DOHH2 (cell line): ENCODE data around the gene DNAJB5.

Experiments
- H3F3A ChIP-seq: fragments of 200-600 bp; sonication (generic), shearing (Covaris generic); 2 replicates; pipeline ENCODE4 v1.6.0; 2016; ENCODE audit warnings: antibody characterized with exemption, mild to moderate bottlenecking; ENCODE audit not compliant: control insufficient read depth, insufficient read depth
- H3K27ac ChIP-seq: fragments of 200-600 bp; sonication (generic); 2 replicates; pipeline ENCODE4 v1.5.1; 2014; ENCODE audit warnings: low read depth, mild to moderate bottlenecking, low read length, moderate library complexity
- H3K27me3 ChIP-seq: fragments of 200-600 bp; sonication (generic); 2 replicates; pipeline ENCODE4 v1.6.1; 2014; ENCODE audit warnings: mild to moderate bottlenecking, low read length, mixed read lengths; ENCODE audit not compliant: control insufficient read depth
- H3K36me3 ChIP-seq: fragments of 200-600 bp; sonication (generic); 2 replicates; pipeline ENCODE4 v1.6.1; 2014; ENCODE audit warnings: mild to moderate bottlenecking, low read length, moderate library complexity, mixed read lengths; ENCODE audit not compliant: control insufficient read depth
- H3K4me1 ChIP-seq: fragments of 200-600 bp; sonication (generic); 2 replicates; pipeline ENCODE4 v1.6.1; 2014; ENCODE audit warnings: mild to moderate bottlenecking, low read length, mixed read lengths; ENCODE audit not compliant: control insufficient read depth
- H3K4me2 ChIP-seq: fragments of 200-600 bp; sonication (generic); 2 replicates; pipeline ENCODE4 v1.6.0; 2014; ENCODE audit warnings: mild to moderate bottlenecking, low read length, moderate library complexity
- H3K4me3 ChIP-seq: fragments of 200-600 bp; sonication (generic); 2 replicates; pipeline ENCODE4 v1.5.1; 2014; ENCODE audit warnings: mild to moderate bottlenecking, low read length, mixed read lengths
- H3K79me2 ChIP-seq: fragments of 200-600 bp; sonication (generic); 2 replicates; pipeline ENCODE4 v1.6.1; 2014; ENCODE audit warnings: mild to moderate bottlenecking, low read length, mixed read lengths; ENCODE audit not compliant: control insufficient read depth
- H3K9me2 ChIP-seq: fragments of 200-600 bp; sonication (generic); replicated peaks from 2 replicates; pipeline ENCODE4 v1.6.1; 2014; ENCODE audit warnings: mild to moderate bottlenecking, low read length, mixed read lengths; ENCODE audit not compliant: control insufficient read depth
- H3K9me3 ChIP-seq: fragments of 200-600 bp; sonication (generic); 2 replicates; pipeline ENCODE4 v1.6.1; 2014; ENCODE audit warnings: antibody characterized with exemption, low read length, mixed read lengths; ENCODE audit not compliant: control insufficient read depth, insufficient read depth
- H4K20me1 ChIP-seq: fragments of 200-600 bp; sonication (generic); 2 replicates; pipeline ENCODE4 v1.6.0; 2014; ENCODE audit warnings: low read depth, mild to moderate bottlenecking, antibody characterized with exemption, low read length, moderate library complexity; ENCODE audit not compliant: control insufficient read depth, insufficient read depth
- CTCF ChIP-seq: fragments of 200-600 bp; sonication (generic); IDR thresholded peaks from one replicate; pipeline ENCODE4 v1.5.1; 2014; ENCODE audit warnings: antibody characterized with exemption, mild to moderate bottlenecking, low read depth, low read length; ENCODE audit not compliant: poor library complexity, severe bottlenecking
- EZH2phosphoT487 ChIP-seq: fragments of 200-600 bp; sonication (generic); IDR thresholded peaks from 2 replicates; pipeline ENCODE4 v1.6.1; 2017; ENCODE audit warnings: borderline replicate concordance, mild to moderate bottlenecking, antibody characterized with exemption, low read length, moderate library complexity, mixed read lengths

DNAJB5 gene

DNA sequence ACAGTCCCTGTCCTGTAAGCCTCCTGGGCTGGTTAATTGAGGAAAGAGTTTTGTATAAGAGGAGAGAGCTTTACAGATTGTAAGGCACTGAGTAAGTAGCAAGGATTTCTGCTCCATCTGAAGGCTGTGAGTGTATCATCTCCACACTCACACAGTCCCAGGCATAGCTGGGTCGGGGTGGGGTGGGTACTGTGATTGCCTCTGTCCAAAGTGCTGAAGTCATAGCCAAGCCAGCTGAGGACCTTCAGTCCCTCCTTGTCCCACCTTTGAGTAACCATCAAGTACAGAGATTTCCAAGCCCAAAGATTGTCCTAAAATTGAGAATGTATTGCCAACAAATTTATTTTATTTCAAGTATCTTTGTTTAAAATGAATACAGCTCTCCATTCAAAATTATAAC is 5.5 kb upstream of the DNAJB5 start:
- TF ChIP-seq EZH2phosphoT487 = no peak
- no peak for TF ChIP-seq CTCF
- Histone ChIP-seq H3K4me2 (no peak overlapping the region), H3K9me3 (no peaks in the 10 kb centered on the region), H3K27me3 (no peaks in the 10 kb centered on the region), H3K4me1 (peaks cover 48% of the 10 kb centered on the region), H3K4me3 (no peak overlapping the region), H3K79me2 (no peaks in the 10 kb centered on the region), H3K36me3 (no peaks in the 10 kb centered on the region), H3K9me2 (no peaks in the 10 kb centered on the region), H4K20me1 (no peaks in the 10 kb centered on the region), H3K27ac (no peak overlapping the region), H3F3A (no peaks in the 10 kb centered on the region)

DNA sequence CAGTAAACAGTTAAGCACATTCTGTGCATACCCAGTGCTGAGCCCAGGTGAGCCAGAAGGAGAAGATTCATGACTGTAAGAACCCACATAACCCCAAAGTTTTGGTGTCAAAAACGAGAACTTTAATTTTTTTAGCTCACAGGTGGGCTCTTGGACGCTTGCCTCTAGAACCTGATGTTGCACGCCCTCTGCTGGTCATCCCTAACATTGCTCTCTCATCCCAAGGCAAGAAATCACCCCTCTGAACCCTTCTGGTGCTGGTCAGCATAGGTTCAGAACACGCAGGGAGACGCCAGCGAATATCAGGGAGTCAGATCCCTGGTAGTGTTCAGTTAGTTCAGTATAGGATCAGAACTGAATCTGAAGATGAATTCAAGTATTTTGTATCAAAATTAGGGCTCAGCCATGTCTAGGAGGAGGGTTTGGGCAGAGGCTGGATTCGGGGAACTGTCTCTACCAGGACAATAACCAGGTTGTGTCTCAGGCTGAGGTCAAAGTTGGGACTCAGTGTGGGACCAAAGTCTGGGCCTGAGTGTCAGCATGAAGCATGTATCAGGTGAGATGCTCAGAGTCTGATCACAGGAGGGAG is 4.1 kb upstream of the DNAJB5 start:
- no peaks in the 10 kb centered on the region for H3K79me2 ChIP-seq
- no peak overlapping the region for H3K4me2 ChIP-seq
- no peak overlapping the region for H3K27ac ChIP-seq
- TF ChIP-seq EZH2phosphoT487 (no peak), CTCF (peak; percentile 96)
- peaks cover 4% of the 10 kb centered on the region for H3K27me3 ChIP-seq
- no peak overlapping the region for H3K4me3 ChIP-seq
- no peaks in the 10 kb centered on the region for H4K20me1 ChIP-seq
- no peaks in the 10 kb centered on the region for H3F3A ChIP-seq
- H3K36me3 ChIP-seq = no peaks in the 10 kb centered on the region
- H3K9me2 ChIP-seq = no peaks in the 10 kb centered on the region
- peaks cover 52% of the 10 kb centered on the region for H3K4me1 ChIP-seq
- H3K9me3 ChIP-seq = no peaks in the 10 kb centered on the region

DNA sequence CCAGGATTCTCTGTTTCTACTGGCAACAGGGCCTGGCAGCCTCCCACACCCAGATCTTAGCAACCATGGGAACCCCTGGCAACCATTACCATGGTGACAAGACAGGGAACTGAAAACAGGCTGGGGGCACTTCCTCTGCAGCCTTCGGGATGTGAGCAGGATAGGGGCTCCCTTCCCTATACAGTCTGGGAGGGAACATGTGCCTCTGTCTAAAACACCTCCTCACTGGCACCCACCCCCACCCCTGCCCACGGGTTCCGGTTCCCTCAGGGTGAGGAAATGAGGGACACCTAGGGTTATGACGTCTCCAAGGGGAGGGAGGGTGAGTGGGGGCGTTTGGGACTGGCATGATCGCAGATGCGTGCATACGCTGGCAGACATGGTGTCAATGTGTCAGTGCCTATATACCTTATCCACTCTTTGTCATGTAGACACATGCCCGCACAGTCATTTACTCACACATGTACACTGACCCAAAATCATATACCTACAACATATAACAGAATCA is 3.0 kb upstream of the DNAJB5 start:
- no peak for TF ChIP-seq EZH2phosphoT487
- TF ChIP-seq CTCF = no peak
- Histone ChIP-seq H3K9me2 (no peaks in the 10 kb centered on the region), H4K20me1 (no peaks in the 10 kb centered on the region), H3K4me3 (no peak overlapping the region), H3F3A (no peaks in the 10 kb centered on the region), H3K9me3 (no peaks in the 10 kb centered on the region), H3K4me2 (no peak overlapping the region), H3K27ac (no peak overlapping the region), H3K79me2 (no peaks in the 10 kb centered on the region), H3K4me1 (peaks cover 53% of the 10 kb centered on the region), H3K27me3 (peaks cover 8% of the 10 kb centered on the region), H3K36me3 (no peaks in the 10 kb centered on the region)
